Measurements from ENCODE around the gene GLE1.
A peak's percentile ranks its signal among the peaks of the same experiment; 100 is the strongest.

GLE1 gene

GRCh38 chr9:128504485-128505413 is at the start of gene GLE1:
GLE1 (plus strand) TSS chr9:128504719; CDS start chr9:128504806, 87 bp downstream.
- Mint-ChIP-seq H3K9me3 (no peaks in the 10 kb centered on the region), H3K27ac (peak within 1 kb of the TSS; percentile 99), H3K27me3 (no peaks in the 10 kb centered on the region), H3K4me3 (peak within 1 kb of the TSS; percentile 91 to 99), H3K4me1 (peaks cover 15 to 25% of the 10 kb centered on the region in 2 donors), H3K36me3 (peaks cover 17 to 32% of the 10 kb centered on the region in 2 donors)
- ATAC-seq (replicated peaks) = peak; percentile 95 to 96
- peak; percentile 91 for DNase-seq

- Mint-ChIP-seq H3K36me3 (peaks cover 3 to 10% of the 10 kb centered on the region in 2 donors), H3K9me3 (no peaks in the 10 kb centered on the region), H3K27me3 (no peaks in the 10 kb centered on the region), H3K4me3 (peak overlapping the region; percentile 64 to 67), H3K4me1 (peaks cover 14 to 25% of the 10 kb centered on the region in 2 donors), H3K27ac (peak overlapping the region; percentile 47)
- DNase-seq (no peak), ATAC-seq (replicated peaks) (no peak)
Observed at GRCh38 chr9:128454991-128455390, 49.5 kb upstream of the GLE1 start.

- peaks cover 14 to 25% of the 10 kb centered on the region in 2 donors for H3K4me1 Mint-ChIP-seq
- ATAC-seq (replicated peaks) (peak; percentile 91), DNase-seq (peak; percentile 96)
- peaks cover 12 to 18% of the 10 kb centered on the region in 2 donors for H3K36me3 Mint-ChIP-seq
- peak within 1 kb of the TSS; percentile 96 for H3K27ac Mint-ChIP-seq
- no peaks in the 10 kb centered on the region for H3K27me3 Mint-ChIP-seq
- H3K4me3 Mint-ChIP-seq = peak within 1 kb of the TSS; percentile 95 to 99
- H3K9me3 Mint-ChIP-seq = no peaks in the 10 kb centered on the region
Observed at GRCh38 chr9:128455849-128456612, 48.5 kb upstream of the GLE1 start, which contains the start of gene ODF2. ODF2 (plus strand) TSS chr9:128456006; CDS start chr9:128456092, 86 bp downstream.

- no peaks in the 10 kb centered on the region for H3K27me3 Mint-ChIP-seq
- H3K4me3 Mint-ChIP-seq = peak overlapping the region; percentile 95 to 99
- H3K4me1 Mint-ChIP-seq = peaks cover 14 to 25% of the 10 kb centered on the region in 2 donors
- peak overlapping the region; percentile 96 for H3K27ac Mint-ChIP-seq
- no peaks in the 10 kb centered on the region for H3K9me3 Mint-ChIP-seq
- DNase-seq (peak; percentile 56), ATAC-seq (replicated peaks) (peak; percentile 71)
- peaks cover 15 to 23% of the 10 kb centered on the region in 2 donors for H3K36me3 Mint-ChIP-seq
Observed at GRCh38 chr9:128456613-128457061, 47.9 kb upstream of the GLE1 start.

GRCh38 chr9:128457207-128457606 is 47.3 kb upstream of the GLE1 start:
- DNase-seq (no peak), ATAC-seq (replicated peaks) (no peak)
- H3K27me3 Mint-ChIP-seq = no peaks in the 10 kb centered on the region
- peaks cover 15 to 23% of the 10 kb centered on the region in 2 donors for H3K36me3 Mint-ChIP-seq
- H3K4me3 Mint-ChIP-seq = peak overlapping the region; percentile 95 to 99
- no peaks in the 10 kb centered on the region for H3K9me3 Mint-ChIP-seq
- peaks cover 14 to 25% of the 10 kb centered on the region in 2 donors for H3K4me1 Mint-ChIP-seq
- peak overlapping the region; percentile 96 for H3K27ac Mint-ChIP-seq

GRCh38 chr9:128459011-128459410 is 45.5 kb upstream of the GLE1 start:
- DNase-seq (no peak), ATAC-seq (replicated peaks) (no peak)
- peaks cover 14 to 25% of the 10 kb centered on the region in 2 donors for H3K4me1 Mint-ChIP-seq
- no peaks in the 10 kb centered on the region for H3K27me3 Mint-ChIP-seq
- H3K27ac Mint-ChIP-seq = no peak overlapping the region
- no peak overlapping the region for H3K4me3 Mint-ChIP-seq
- peaks cover 23 to 32% of the 10 kb centered on the region in 2 donors for H3K36me3 Mint-ChIP-seq
- no peaks in the 10 kb centered on the region for H3K9me3 Mint-ChIP-seq

- DNase-seq = no peak
- Mint-ChIP-seq H3K4me1 (peaks cover 9 to 13% of the 10 kb centered on the region in 2 donors), H3K4me3 (no peak overlapping the region), H3K27me3 (no peaks in the 10 kb centered on the region), H3K36me3 (peaks cover 19 to 44% of the 10 kb centered on the region in 2 donors), H3K9me3 (no peaks in the 10 kb centered on the region), H3K27ac (no peak overlapping the region)
- no peak for ATAC-seq (replicated peaks)
Observed at GRCh38 chr9:128469070-128469469, 35.4 kb upstream of the GLE1 start.

- H3K27me3 Mint-ChIP-seq = no peaks in the 10 kb centered on the region
- H3K9me3 Mint-ChIP-seq = peaks cover 0 to 1% of the 10 kb centered on the region in 2 donors
- H3K27ac Mint-ChIP-seq = no peak overlapping the region
- H3K4me1 Mint-ChIP-seq = peaks cover 9 to 13% of the 10 kb centered on the region in 2 donors
- H3K36me3 Mint-ChIP-seq = peaks cover 26 to 49% of the 10 kb centered on the region in 2 donors
- no peak overlapping the region for H3K4me3 Mint-ChIP-seq
- ATAC-seq (replicated peaks) (peak; percentile 62 to 73), DNase-seq (no peak)
Observed at GRCh38 chr9:128470560-128470959, 34.0 kb upstream of the GLE1 start.

- no peak overlapping the region for H3K27ac Mint-ChIP-seq
- ATAC-seq (replicated peaks) (peak; percentile 23 to 31), DNase-seq (no peak)
- no peaks in the 10 kb centered on the region for H3K27me3 Mint-ChIP-seq
- peaks cover 9 to 13% of the 10 kb centered on the region in 2 donors for H3K4me1 Mint-ChIP-seq
- H3K36me3 Mint-ChIP-seq = peaks cover 36 to 56% of the 10 kb centered on the region in 2 donors
- H3K9me3 Mint-ChIP-seq = peaks cover 0 to 1% of the 10 kb centered on the region in 2 donors
- H3K4me3 Mint-ChIP-seq = no peak overlapping the region
Observed at GRCh38 chr9:128473104-128473503, 31.4 kb upstream of the GLE1 start.

- DNase-seq (no peak), ATAC-seq (replicated peaks) (no peak)
- Mint-ChIP-seq H3K4me3 (no peak overlapping the region), H3K36me3 (peaks cover 43 to 61% of the 10 kb centered on the region in 2 donors), H3K4me1 (peaks cover 5 to 10% of the 10 kb centered on the region in 2 donors), H3K27me3 (no peaks in the 10 kb centered on the region), H3K9me3 (peaks cover 0 to 1% of the 10 kb centered on the region in 2 donors), H3K27ac (no peak overlapping the region)
Observed at GRCh38 chr9:128475867-128476266, 28.7 kb upstream of the GLE1 start.

GRCh38 chr9:128479262-128479661 is 25.3 kb upstream of the GLE1 start:
- Mint-ChIP-seq H3K4me3 (no peak overlapping the region), H3K36me3 (peaks cover 51 to 53% of the 10 kb centered on the region in 2 donors), H3K4me1 (peaks cover 0 to 1% of the 10 kb centered on the region in 2 donors), H3K27ac (no peak overlapping the region), H3K27me3 (no peaks in the 10 kb centered on the region), H3K9me3 (peaks cover 0 to 1% of the 10 kb centered on the region in 2 donors)
- ATAC-seq (replicated peaks) (peak in 1 of 2 donors; percentile 36), DNase-seq (no peak)

- DNase-seq (no peak), ATAC-seq (replicated peaks) (no peak)
- Mint-ChIP-seq H3K27ac (no peak overlapping the region), H3K27me3 (no peaks in the 10 kb centered on the region), H3K36me3 (peaks cover 48 to 62% of the 10 kb centered on the region in 2 donors), H3K9me3 (no peaks in the 10 kb centered on the region), H3K4me1 (peaks cover 0 to 1% of the 10 kb centered on the region in 2 donors), H3K4me3 (no peak overlapping the region)
Observed at GRCh38 chr9:128481561-128481960, 23.0 kb upstream of the GLE1 start.

- ATAC-seq (replicated peaks) = no peak
- peaks cover 47 to 69% of the 10 kb centered on the region in 2 donors for H3K36me3 Mint-ChIP-seq
- no peak for DNase-seq
- no peaks in the 10 kb centered on the region for H3K9me3 Mint-ChIP-seq
- no peak overlapping the region for H3K4me3 Mint-ChIP-seq
- H3K27me3 Mint-ChIP-seq = no peaks in the 10 kb centered on the region
- H3K4me1 Mint-ChIP-seq = peaks cover 0 to 1% of the 10 kb centered on the region in 2 donors
- no peak overlapping the region for H3K27ac Mint-ChIP-seq
Observed at GRCh38 chr9:128482186-128482585, 22.3 kb upstream of the GLE1 start.

All from stimulated activated naive B cell treated with anti-CD40 and anti-IgM and Interleukin-4, amounts not matched to agents 10 μg/mL and 1 μg/mL and 100 μg/mL, for 72 hours (primary cell).